H1 (cell line): ENCODE data around the gene UBP1. TPM values are rescaled to one million over a fixed set of nuclear protein-coding genes. Genes with fewer than 3 reads are reported as not detected.

Experiments used
- CTCF ChIA-PET: fragments of 300-600 bp; sonication (Branson Sonifier 250); formaldehyde crosslinking; loops from one replicate; lab custom pipeline; 2021; ENCODE audit not compliant: partially characterized antibody; lab: Charles Lee
- POLR2A ChIA-PET: fragments of 300-600 bp; sonication (Branson Sonifier 250); formaldehyde crosslinking; loops from one replicate; lab custom pipeline; 2021; ENCODE audit warnings: inconsistent platforms; ENCODE audit not compliant: partially characterized antibody; lab: Charles Lee
- DNase-seq, 2 experiments: peaks; one replicate each; pipeline versions ENCODE4 v3.0.0 to v3.0.0-alpha.2; 2010 to 2022; ENCODE audit warnings: low spot score in 2 of 2, low read depth in 1 of 2, mixed read lengths in 1 of 2
- FAIRE-seq: peaks from 2 replicates; lab custom pipeline; 2011; peaks lifted over from hg19 to GRCh38; lab: Jason Lieb, UNC
- H2AFZ ChIP-seq: 2 replicates; pipeline ENCODE4 v1.8.1; 2012; ENCODE audit warnings: low read length, inconsistent platforms
- H2AK5ac ChIP-seq: 2 replicates; pipeline ENCODE4 v1.6.1; 2013; ENCODE audit warnings: low read depth, low read length
- H2BK120ac ChIP-seq: replicated peaks from 2 replicates; pipeline ENCODE3; 2013; ENCODE audit warnings: low read depth, low read length, inconsistent platforms
- H2BK12ac ChIP-seq: 2 replicates; pipeline ENCODE4 v1.6.1; 2013; ENCODE audit warnings: low read depth, low read length
- H2BK15ac ChIP-seq: 2 replicates; pipeline ENCODE4 v1.6.1; 2013; ENCODE audit warnings: low read length
- H2BK20ac ChIP-seq: 2 replicates; pipeline ENCODE4 v1.6.1; 2013; ENCODE audit warnings: low read length
- H2BK5ac ChIP-seq: 2 replicates; pipeline ENCODE4 v1.6.1; 2013; ENCODE audit warnings: low read depth, low read length
- H3K14ac ChIP-seq: 2 replicates; pipeline ENCODE4 v1.6.1; 2013; ENCODE audit warnings: inconsistent platforms; ENCODE audit not compliant: insufficient read length
- H3K18ac ChIP-seq: 2 replicates; pipeline ENCODE4 v1.6.1; 2013; ENCODE audit warnings: low read length; ENCODE audit errors: extremely low read depth
- H3K23ac ChIP-seq: 2 replicates; pipeline ENCODE4 v1.6.1; 2013; ENCODE audit warnings: inconsistent platforms; ENCODE audit not compliant: insufficient read length
- H3K23me2 ChIP-seq: 2 replicates; pipeline ENCODE4 v1.6.1; 2013; ENCODE audit warnings: low read depth, low read length
- H3K27ac ChIP-seq: 2 replicates; pipeline ENCODE4 v1.6.1; 2011; ENCODE audit warnings: low read depth, low read length, inconsistent platforms
- H3K27me3 ChIP-seq, 4 experiments: replicated peaks in 1 of 4; 1 replicate in 1 of 4; 2 replicates in 3 of 4; pipeline versions ENCODE4 v1.6.1 to v1.8.1; 2011 to 2013; ENCODE audit warnings: low read length in 3 of 4, mild to moderate bottlenecking in 3 of 4, inconsistent platforms in 2 of 4, mixed read lengths in 2 of 4, moderate library complexity in 1 of 4; ENCODE audit not compliant: control insufficient read depth in 3 of 4, insufficient read depth in 3 of 4; ENCODE audit errors: extremely low read depth in 1 of 4
- H3K36me3 ChIP-seq, 4 experiments: 2 replicates each; pipeline versions ENCODE4 v1.6.1 to v1.8.1; 2011 to 2013; ENCODE audit warnings: mild to moderate bottlenecking in 4 of 4, low read length in 3 of 4, moderate library complexity in 2 of 4, control low read depth in 1 of 4, inconsistent platforms in 1 of 4; ENCODE audit not compliant: insufficient read depth in 4 of 4, control insufficient read depth in 2 of 4
- H3K4ac ChIP-seq: replicated peaks from 2 replicates; pipeline ENCODE3; 2013; ENCODE audit warnings: low read length, low read depth, mixed read lengths, inconsistent platforms; ENCODE audit not compliant: insufficient read length
- H3K4me1 ChIP-seq, 4 experiments: replicated peaks in 1 of 4; 1 replicate in 1 of 4; 2 replicates in 3 of 4; pipeline versions ENCODE4 v1.6.1 to v1.8.1; 2011 to 2013; ENCODE audit warnings: low read length in 3 of 4, inconsistent platforms in 2 of 4, mixed read lengths in 1 of 4; ENCODE audit not compliant: insufficient read depth in 4 of 4, control insufficient read depth in 3 of 4
- H3K4me2 ChIP-seq, 2 experiments: 2 replicates each; pipeline versions ENCODE4 v1.6.1 to v1.8.1; 2011 to 2013; ENCODE audit warnings: low read depth in 2 of 2, low read length in 2 of 2, control low read depth in 1 of 2, inconsistent platforms in 1 of 2, mild to moderate bottlenecking in 1 of 2; ENCODE audit not compliant: insufficient read depth in 1 of 2
- H3K4me3 ChIP-seq, 4 experiments: fragments of 200-600, 300-600 bp in 1 of 4; sonication (generic), shearing (Covaris generic), sonication (Bioruptor Twin) in 1 of 4; 2 replicates each; pipeline versions ENCODE4 v1.5.1 to v1.8.1; 2011 to 2016; ENCODE audit warnings: low read length in 4 of 4, low read depth in 3 of 4, control low read depth in 2 of 4, inconsistent platforms in 2 of 4, mild to moderate bottlenecking in 2 of 4, mixed read lengths in 1 of 4, moderate library complexity in 1 of 4; ENCODE audit not compliant: insufficient read depth in 2 of 4; ENCODE audit errors: extremely low read depth in 1 of 4
- H3K56ac ChIP-seq: replicated peaks from 2 replicates; pipeline ENCODE3; 2013; ENCODE audit warnings: low read depth, mild to moderate bottlenecking, mixed read lengths, low read length, inconsistent platforms; ENCODE audit not compliant: insufficient read length
- H3K79me1 ChIP-seq: 2 replicates; pipeline ENCODE4 v1.6.1; 2013; ENCODE audit warnings: low read depth, low read length, control low read depth
- H3K79me2 ChIP-seq, 2 experiments: 2 replicates each; pipeline versions ENCODE4 v1.6.1 to v1.8.1; 2012 to 2013; ENCODE audit warnings: low read length in 2 of 2, mild to moderate bottlenecking in 2 of 2, inconsistent platforms in 1 of 2; ENCODE audit not compliant: insufficient read depth in 2 of 2, control insufficient read depth in 1 of 2
- H3K9ac ChIP-seq, 4 experiments: replicated peaks in 1 of 4; 1 replicate in 1 of 4; 2 replicates in 3 of 4; pipeline versions ENCODE4 v1.6.1 to v1.8.1; 2011 to 2013; ENCODE audit warnings: low read depth in 3 of 4, low read length in 3 of 4, control low read depth in 2 of 4, mild to moderate bottlenecking in 2 of 4, moderate library complexity in 2 of 4, inconsistent platforms in 1 of 4; ENCODE audit errors: extremely low read depth in 1 of 4
- H3K9me3 ChIP-seq, 2 experiments: 2 replicates each; pipeline versions ENCODE4 v1.6.1 to v1.8.1; 2012 to 2013; ENCODE audit warnings: mild to moderate bottlenecking in 2 of 2, moderate library complexity in 2 of 2, control low read depth in 1 of 2, inconsistent platforms in 1 of 2, low read depth in 1 of 2, low read length in 1 of 2, mixed read lengths in 1 of 2; ENCODE audit not compliant: insufficient read depth in 2 of 2
- H4K20me1 ChIP-seq, 2 experiments: replicated peaks in 1 of 2; 2 replicates each; pipeline versions ENCODE3 to v1.8.1; 2011 to 2013; ENCODE audit warnings: inconsistent platforms in 2 of 2, low read length in 2 of 2, mild to moderate bottlenecking in 1 of 2; ENCODE audit not compliant: insufficient read depth in 2 of 2, control insufficient read depth in 1 of 2
- H4K5ac ChIP-seq: 2 replicates; pipeline ENCODE4 v1.6.1; 2013; ENCODE audit warnings: low read length, low read depth, mixed read lengths, inconsistent platforms; ENCODE audit not compliant: insufficient read length
- H4K8ac ChIP-seq: 2 replicates; pipeline ENCODE4 v1.8.0; 2013; ENCODE audit warnings: mild to moderate bottlenecking, moderate library complexity, low read length, inconsistent platforms; ENCODE audit not compliant: insufficient read depth; ENCODE audit errors: extremely low read depth
- H4K91ac ChIP-seq: replicated peaks from 2 replicates; pipeline ENCODE3; 2013; ENCODE audit warnings: low read length, mixed read lengths, inconsistent platforms; ENCODE audit not compliant: insufficient read length
- ASH2L ChIP-seq: fragments of 200-600, 300-600 bp; sonication (generic); IDR thresholded peaks from one replicate; pipeline ENCODE4 v1.7.1; 2017; ENCODE audit warnings: low read length
- BACH1 ChIP-seq: IDR thresholded peaks from 2 replicates; pipeline ENCODE4 v1.6.1; 2012; ENCODE audit warnings: low read length, improper control_type of control experiment
- BCL11A ChIP-seq, 2 experiments: IDR thresholded peaks; one replicate each; pipeline ENCODE4 v1.6.1; 2011; ENCODE audit warnings: low read depth in 2 of 2, low read length in 2 of 2, mild to moderate bottlenecking in 2 of 2
- CBX8 ChIP-seq: fragments of 300-800, 300-1000 bp; sonication (generic); IDR thresholded peaks from 2 replicates; pipeline ENCODE4 v1.7.1; 2016; ENCODE audit warnings: low read depth, low read length, borderline replicate concordance
- CEBPB ChIP-seq: IDR thresholded peaks from 2 replicates; pipeline ENCODE4 v1.6.1; 2012; ENCODE audit warnings: low read depth, low read length
- JUN ChIP-seq: IDR thresholded peaks from 2 replicates; pipeline ENCODE4 v1.6.1; 2011; ENCODE audit warnings: low read depth, mild to moderate bottlenecking, improper control_type of control experiment, low read length
- JUND ChIP-seq: IDR thresholded peaks from 2 replicates; pipeline ENCODE4 v1.6.1; 2011; ENCODE audit warnings: mild to moderate bottlenecking, improper control_type of control experiment, low read length
- KDM1A ChIP-seq: fragments of 200-600, 300-600 bp; sonication (generic); IDR thresholded peaks from 2 replicates; pipeline ENCODE4 v1.7.1; 2016; ENCODE audit warnings: mild to moderate bottlenecking, low read length, borderline replicate concordance
- KDM4A ChIP-seq: IDR thresholded peaks from one replicate; pipeline ENCODE4 v1.7.1; 2012; ENCODE audit warnings: low read depth, mild to moderate bottlenecking, moderate library complexity, low read length, inconsistent platforms; ENCODE audit not compliant: severe bottlenecking
- PHF8 ChIP-seq: fragments of 200-600 bp; sonication (generic); conservative IDR thresholded peaks from 2 replicates; pipeline ENCODE4 v1.7.1; 2012; ENCODE audit warnings: low read depth, mild to moderate bottlenecking, inconsistent platforms, low read length, moderate library complexity
- SIRT6 ChIP-seq: IDR thresholded peaks from one replicate; pipeline ENCODE4 v1.7.1; 2012; ENCODE audit warnings: low read length, inconsistent platforms
- SP1 ChIP-seq: IDR thresholded peaks from 2 replicates; pipeline ENCODE4 v1.6.1; 2011; ENCODE audit warnings: low read depth, low read length
- SP4 ChIP-seq: IDR thresholded peaks from 2 replicates; pipeline ENCODE4 v1.6.1; 2012; ENCODE audit warnings: low read length, inconsistent platforms
- TAF1 ChIP-seq: IDR thresholded peaks from 2 replicates; pipeline ENCODE4 v1.6.1; 2011; ENCODE audit warnings: mild to moderate bottlenecking, low read depth, low read length
- TCF12 ChIP-seq: IDR thresholded peaks from 2 replicates; pipeline ENCODE4 v1.6.1; 2011; ENCODE audit warnings: low read depth, mild to moderate bottlenecking, low read length
- WGBS, 2 experiments: shearing (Covaris generic) in 1 of 2; methylation state at CpG; one replicate each; pipeline versions ENCODE4 v1.1.6 to v1.1.7; 2013 to 2015; ENCODE audit warnings: low lambda C conversion rate in 2 of 2, mixed read lengths in 2 of 2, inconsistent platforms in 1 of 2, low coverage in 1 of 2, missing lambda C conversion rate in 1 of 2; ENCODE audit not compliant: insufficient replicate concordance in 2 of 2, insufficient coverage in 1 of 2, insufficient read length in 1 of 2; ENCODE audit errors: extremely low coverage in 1 of 2, missing lambda C conversion rate in 1 of 2; 5-methylcytosine and 5-hydroxymethylcytosine counted together
- polyA plus RNA-seq, 7 experiments: library from polyadenylated mRNA; depleted of rRNA in 3 of 7; stranded (reverse) in 5 of 7; unstranded in 2 of 7; fragments of >200 nt in 5 of 7; fragments of 200-250 nt in 2 of 7; gene quantifications; 1 replicate in 5 of 7; 2 replicates in 1 of 7; 4 replicates in 1 of 7; pipeline versions ENCODE4 v1.2.1 to v1.2.3, GENCODE V29; 2011 to 2013; ENCODE audit warnings: missing spikeins in 2 of 7, mixed read lengths in 2 of 7
- total RNA-seq: library from RNA; stranded (reverse); fragmentation: NEBNext Ultra II Directional; extraction: Animal tissue kit (Norgen Biotek cat#: 25700); gene quantifications from 2 replicates; pipeline ENCODE4 v1.2.1, GENCODE V29; 2021
- TF ChIP-seq, protein P1 (sequence below): IDR thresholded peaks from 2 replicates; pipeline ENCODE4 v1.6.1; 2012; ENCODE audit warnings: inconsistent platforms

The UBP1 gene
- total and polyA plus RNA-seq, 2 of the 8 experiments (the other 6 are each of a cell fraction or from before 2014, with no cell fraction given), result 47.3 to 71.9 TPM

DNA sequence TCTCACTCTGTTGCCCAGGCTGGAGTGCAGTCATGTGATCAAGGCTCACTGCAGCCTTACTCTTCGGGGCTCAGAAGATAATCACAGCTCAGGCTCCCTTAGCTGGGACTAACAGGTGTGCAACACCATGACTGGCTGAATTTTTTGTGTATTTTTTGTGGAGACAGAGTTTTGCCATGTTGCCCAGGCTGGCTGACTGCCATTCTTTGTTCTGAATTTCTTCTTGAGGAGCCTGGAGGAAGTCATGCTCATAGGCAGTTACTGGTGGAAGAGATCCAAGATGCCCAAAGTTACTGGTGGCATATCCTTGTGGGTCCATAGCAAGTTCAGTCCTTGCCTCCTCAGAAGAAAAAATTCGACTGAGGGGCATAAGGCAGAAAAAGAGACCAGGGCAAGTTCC, 16.6 kb upstream of the UBP1 start:
- TF ChIP-seq BACH1, result no peak
- TF ChIP-seq KDM4A, result no peak
- TF ChIP-seq ASH2L, result no peak
- TF ChIP-seq KDM1A, result no peak
- no peak for TF ChIP-seq BCL11A (IDR thresholded peaks at IDR 0.05; ENCODE audit: low read depth in 2 of 2, low read length in 2 of 2)
- TF ChIP-seq JUND, result no peak
- TF ChIP-seq CBX8, result no peak
- TF ChIP-seq, protein P1, sequence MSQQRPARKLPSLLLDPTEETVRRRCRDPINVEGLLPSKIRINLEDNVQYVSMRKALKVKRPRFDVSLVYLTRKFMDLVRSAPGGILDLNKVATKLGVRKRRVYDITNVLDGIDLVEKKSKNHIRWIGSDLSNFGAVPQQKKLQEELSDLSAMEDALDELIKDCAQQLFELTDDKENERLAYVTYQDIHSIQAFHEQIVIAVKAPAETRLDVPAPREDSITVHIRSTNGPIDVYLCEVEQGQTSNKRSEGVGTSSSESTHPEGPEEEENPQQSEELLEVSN, result no peak
- no peak for TF ChIP-seq SP1
- no peak for TF ChIP-seq TCF12
- TF ChIP-seq CEBPB, result no peak
- no peak for TF ChIP-seq PHF8
- no peak for TF ChIP-seq TAF1
- TF ChIP-seq SIRT6, result no peak
- TF ChIP-seq JUN, result no peak
- TF ChIP-seq SP4, result no peak
- Histone ChIP-seq H3K4ac (no peak overlapping the region), H2AK5ac (no peak overlapping the region), H3K4me3 (no peak overlapping the region), H3K4me1 (no peaks in the 10 kb centered on the region), H2BK15ac (no peak overlapping the region), H2BK20ac (no peak overlapping the region), H4K20me1 (no peaks in the 10 kb centered on the region), H3K23ac (no peak overlapping the region), H3K56ac (no peak overlapping the region), H3K79me2 (no peaks in the 10 kb centered on the region), H3K23me2 (no peaks in the 10 kb centered on the region), H4K5ac (no peak overlapping the region), H3K79me1 (no peaks in the 10 kb centered on the region), H3K9ac (no peak overlapping the region), H3K27me3 (no peaks in the 10 kb centered on the region), H2BK5ac (no peak overlapping the region), H3K4me2 (no peak overlapping the region), H2BK120ac (no peak overlapping the region), H2BK12ac (no peak overlapping the region), H3K36me3 (peaks cover 0 to 14% (median 2%) of the 10 kb centered on the region in 4 experiments; a peak in 2 of 8 replicates), H3K18ac (no peak overlapping the region), H4K91ac (no peak overlapping the region), H3K9me3 (peaks cover 11 to 28% of the 10 kb centered on the region in 2 experiments), H4K8ac (no peak overlapping the region), H3K27ac (no peak overlapping the region), H3K14ac (no peak overlapping the region), H2AFZ (no peak overlapping the region)
- ChIA-PET POLR2A (no interaction called here), CTCF (interaction anchor here (3.1 kb wide), 1 partner anchor 10 kb away, joined by 6 read pairs; no protein-coding TSS in a partner anchor)
- 100% methylated on average over 2 of the region's 2 CpGs; no CpG with 5 or more reads in 1 of the 2 experiments for WGBS, 2 experiments
- FAIRE-seq (no peak), DNase-seq (no peak)
